Skeletal muscle tissue (tissue), 4 donors: ENCODE measurements around the gene DPP7. TPM values are rescaled to one million over a fixed set of nuclear protein-coding genes. Genes with fewer than 3 reads are reported as not detected.

Source experiments
- H3K27ac ChIP-seq: one replicate; pipeline ENCODE4 v1.7.0; 2013; ENCODE audit warnings: mild to moderate bottlenecking, low read depth, low read length, inconsistent platforms
- H3K27me3 ChIP-seq, 3 donors: one replicate each; pipeline ENCODE4 v1.7.0; 2013; ENCODE audit warnings: low read length in 3 of 3; ENCODE audit not compliant: control insufficient read depth in 3 of 3, insufficient read depth in 3 of 3
- H3K36me3 ChIP-seq, 3 donors: one replicate each; pipeline ENCODE4 v1.7.0; 2013; ENCODE audit warnings: low read length in 3 of 3; ENCODE audit not compliant: control insufficient read depth in 3 of 3, insufficient read depth in 3 of 3
- H3K4me1 ChIP-seq, 3 donors: one replicate each; pipeline ENCODE4 v1.7.0; 2013; ENCODE audit warnings: low read length in 3 of 3, mild to moderate bottlenecking in 3 of 3; ENCODE audit not compliant: control insufficient read depth in 3 of 3, insufficient read depth in 3 of 3
- H3K4me3 ChIP-seq, 3 donors: one replicate each; pipeline ENCODE4 v1.7.0; 2013; ENCODE audit warnings: low read length in 3 of 3
- H3K9ac ChIP-seq, 3 donors: one replicate each; pipeline ENCODE4 v1.7.0; 2013; ENCODE audit warnings: low read length in 3 of 3, mild to moderate bottlenecking in 3 of 3, moderate library complexity in 2 of 3, low read depth in 1 of 3
- H3K9me3 ChIP-seq, 3 donors: one replicate each; pipeline ENCODE4 v1.7.0; 2013; ENCODE audit warnings: low read length in 3 of 3; ENCODE audit not compliant: control insufficient read depth in 3 of 3
- total RNA-seq: library from RNA; depleted of rRNA; stranded (reverse); fragments of >200 nt; gene quantifications from one replicate; pipeline ENCODE4 v1.2.3, GENCODE V29; 2014
- donor health status: Osteomylitis.

Gene DPP7
- total RNA-seq, 1 donor from 2014 or later: 19.8 TPM

- Histone ChIP-seq H3K27ac (peak overlapping the region; percentile 90), H3K4me1 (peaks cover 17 to 31% (median 20%) of the 10 kb centered on the region in 3 donors), H3K4me3 (peak overlapping the region; percentile 79 to 81 (median 80)), H3K9me3 (no peaks in the 10 kb centered on the region), H3K27me3 (no peaks in the 10 kb centered on the region), H3K9ac (peak overlapping the region; percentile 77 to 88 (median 84)), H3K36me3 (peaks cover 17 to 30% (median 20%) of the 10 kb centered on the region in 3 donors)
These were observed 27.1 kb downstream of the DPP7 start for GRCh38 chr9:137087409-137087925.

- no peaks in the 10 kb centered on the region for H3K27me3 ChIP-seq
- no peaks in the 10 kb centered on the region for H3K9me3 ChIP-seq
- peak within 1 kb of the TSS; percentile 77 to 88 (median 84) for H3K9ac ChIP-seq
- H3K36me3 ChIP-seq: peaks cover 15 to 25% (median 18%) of the 10 kb centered on the region in 3 donors
- H3K4me3 ChIP-seq: peak within 1 kb of the TSS; percentile 79 to 81 (median 80)
- peak within 1 kb of the TSS; percentile 90 for H3K27ac ChIP-seq
- H3K4me1 ChIP-seq: peaks cover 17 to 31% (median 20%) of the 10 kb centered on the region in 3 donors
These were observed 27.8 kb downstream of the DPP7 start, which contains the start of gene MAN1B1 for GRCh38 chr9:137086531-137087408. MAN1B1 (plus strand) TSS chr9:137086985; CDS start chr9:137087000, 15 bp downstream.

- peaks cover 17 to 31% (median 20%) of the 10 kb centered on the region in 3 donors for H3K4me1 ChIP-seq
- H3K27me3 ChIP-seq: no peaks in the 10 kb centered on the region
- H3K27ac ChIP-seq: peak overlapping the region; percentile 90
- peak overlapping the region; percentile 75 to 84 (median 83) for H3K9ac ChIP-seq
- no peaks in the 10 kb centered on the region for H3K9me3 ChIP-seq
- H3K36me3 ChIP-seq: peaks cover 14 to 25% (median 15%) of the 10 kb centered on the region in 3 donors
- peak overlapping the region; percentile 79 to 81 (median 80) for H3K4me3 ChIP-seq
These were observed 28.5 kb downstream of the DPP7 start for GRCh38 chr9:137085920-137086530.

- Histone ChIP-seq H3K9ac (no peak overlapping the region), H3K9me3 (no peaks in the 10 kb centered on the region), H3K27me3 (peaks cover 0 to 3% (median 0%) of the 10 kb centered on the region in 3 donors), H3K4me3 (no peak overlapping the region), H3K36me3 (peaks cover 11 to 18% (median 15%) of the 10 kb centered on the region in 3 donors), H3K4me1 (peaks cover 17 to 31% (median 19%) of the 10 kb centered on the region in 3 donors), H3K27ac (no peak overlapping the region)
These were observed 30.0 kb downstream of the DPP7 start for GRCh38 chr9:137084526-137084925.

- Histone ChIP-seq H3K36me3 (peaks cover 7 to 14% (median 11%) of the 10 kb centered on the region in 3 donors), H3K4me3 (no peak overlapping the region), H3K9ac (no peak overlapping the region), H3K9me3 (no peaks in the 10 kb centered on the region), H3K27me3 (peaks cover 0 to 10% (median 0%) of the 10 kb centered on the region in 3 donors), H3K4me1 (peaks cover 15 to 32% (median 17%) of the 10 kb centered on the region in 3 donors), H3K27ac (peak overlapping the region; percentile 58)
These were observed 31.0 kb downstream of the DPP7 start for GRCh38 chr9:137083394-137084004.

GRCh38 chr9:137082925-137083290 lies 31.6 kb downstream of the DPP7 start:
- Histone ChIP-seq H3K36me3 (peaks cover 7 to 11% (median 10%) of the 10 kb centered on the region in 3 donors), H3K27ac (no peak overlapping the region), H3K4me1 (peaks cover 17 to 33% (median 22%) of the 10 kb centered on the region in 3 donors), H3K4me3 (no peak overlapping the region), H3K9me3 (no peaks in the 10 kb centered on the region), H3K27me3 (peaks cover 0 to 13% (median 3%) of the 10 kb centered on the region in 3 donors), H3K9ac (no peak overlapping the region)

- Histone ChIP-seq H3K27me3 (peaks cover 0 to 13% (median 3%) of the 10 kb centered on the region in 3 donors), H3K9ac (no peak overlapping the region), H3K9me3 (no peaks in the 10 kb centered on the region), H3K4me3 (no peak overlapping the region), H3K27ac (no peak overlapping the region), H3K4me1 (peaks cover 11 to 30% (median 18%) of the 10 kb centered on the region in 3 donors), H3K36me3 (peaks cover 7 to 11% (median 10%) of the 10 kb centered on the region in 3 donors)
These were observed 32.2 kb downstream of the DPP7 start for GRCh38 chr9:137082222-137082924.

GRCh38 chr9:137080260-137081122 lies 34.0 kb downstream of the DPP7 start:
- Histone ChIP-seq H3K27me3 (peaks cover 0 to 13% (median 3%) of the 10 kb centered on the region in 3 donors), H3K4me1 (peaks cover 7 to 23% (median 14%) of the 10 kb centered on the region in 3 donors), H3K36me3 (peaks cover 7 to 11% (median 10%) of the 10 kb centered on the region in 3 donors), H3K9ac (no peak overlapping the region), H3K27ac (no peak overlapping the region), H3K4me3 (no peak overlapping the region), H3K9me3 (no peaks in the 10 kb centered on the region)
